H9 (cell line): Measurements from ENCODE around the gene TMEM238. TPM values are rescaled to one million over a fixed set of nuclear protein-coding genes. Genes with fewer than 3 reads are reported as not detected.

Source experiments
- DNase-seq: peaks from one replicate; pipeline ENCODE4 v3.0.0-alpha.2; 2017
- H2AFZ ChIP-seq: one replicate; pipeline ENCODE4 v1.6.1; 2013; ENCODE audit warnings: mild to moderate bottlenecking, low read length, control low read depth, moderate library complexity
- H2AK5ac ChIP-seq: 2 replicates; pipeline ENCODE4 v1.6.1; 2013; ENCODE audit warnings: low read length, control low read depth, mixed read lengths; ENCODE audit not compliant: insufficient read length
- H2BK120ac ChIP-seq: one replicate; pipeline ENCODE4 v1.6.1; 2013; ENCODE audit warnings: low read depth, mild to moderate bottlenecking, low read length, control low read depth, inconsistent platforms; ENCODE audit not compliant: poor library complexity, severe bottlenecking
- H2BK12ac ChIP-seq: 2 replicates; pipeline ENCODE4 v1.6.1; 2013; ENCODE audit warnings: low read length, control low read depth, mixed read lengths, low read depth; ENCODE audit not compliant: insufficient read length
- H2BK15ac ChIP-seq: 2 replicates; pipeline ENCODE4 v1.6.1; 2013; ENCODE audit warnings: low read depth, low read length, control low read depth
- H2BK20ac ChIP-seq: one replicate; pipeline ENCODE4 v1.6.1; 2013; ENCODE audit warnings: low read depth, mild to moderate bottlenecking, low read length, control low read depth, inconsistent platforms; ENCODE audit not compliant: poor library complexity, severe bottlenecking
- H2BK5ac ChIP-seq: 2 replicates; pipeline ENCODE4 v1.6.1; 2013; ENCODE audit warnings: low read length, control low read depth, mixed read lengths; ENCODE audit not compliant: insufficient read length
- H3K14ac ChIP-seq: 2 replicates; pipeline ENCODE4 v1.6.1; 2013; ENCODE audit warnings: low read length, control low read depth; ENCODE audit not compliant: insufficient read depth
- H3K18ac ChIP-seq: 2 replicates; pipeline ENCODE4 v1.6.1; 2013; ENCODE audit warnings: low read depth, mild to moderate bottlenecking, mixed read lengths, low read length, control low read depth; ENCODE audit not compliant: insufficient read length
- H3K23ac ChIP-seq: 2 replicates; pipeline ENCODE4 v1.6.1; 2013; ENCODE audit warnings: low read length, control low read depth, mixed read lengths, low read depth; ENCODE audit not compliant: insufficient read length
- H3K23me2 ChIP-seq: 2 replicates; pipeline ENCODE4 v1.6.1; 2013; ENCODE audit warnings: low read depth, mild to moderate bottlenecking, mixed read lengths, low read length, control low read depth; ENCODE audit not compliant: insufficient read length, poor library complexity, severe bottlenecking
- H3K27ac ChIP-seq: 2 replicates; pipeline ENCODE4 v1.5.1; 2013; ENCODE audit warnings: low read length, control low read depth, mixed read lengths, low read depth; ENCODE audit not compliant: insufficient read length
- H3K27me3 ChIP-seq: 2 replicates; pipeline ENCODE4 v1.6.1; 2013; ENCODE audit warnings: low read length, control low read depth, inconsistent platforms; ENCODE audit not compliant: insufficient read depth
- H3K4ac ChIP-seq: 2 replicates; pipeline ENCODE4 v1.6.1; 2013; ENCODE audit warnings: low read depth, mild to moderate bottlenecking, control low read depth, inconsistent platforms, low read length, moderate library complexity
- H3K4me1 ChIP-seq: 2 replicates; pipeline ENCODE4 v1.6.1; 2013; ENCODE audit warnings: low read length, control low read depth, inconsistent platforms; ENCODE audit not compliant: insufficient read depth
- H3K4me2 ChIP-seq: 2 replicates; pipeline ENCODE4 v1.6.1; 2013; ENCODE audit warnings: low read length, control low read depth, mixed read lengths; ENCODE audit not compliant: insufficient read length, insufficient read depth
- H3K56ac ChIP-seq: 2 replicates; pipeline ENCODE4 v1.6.1; 2013; ENCODE audit warnings: low read depth, mild to moderate bottlenecking, mixed read lengths, low read length, control low read depth; ENCODE audit not compliant: insufficient read length
- H3K79me1 ChIP-seq: 2 replicates; pipeline ENCODE4 v1.6.1; 2013; ENCODE audit warnings: low read depth, mild to moderate bottlenecking, moderate library complexity, low read length, control low read depth, inconsistent platforms; ENCODE audit not compliant: insufficient read depth, poor library complexity, severe bottlenecking
- H3K79me2 ChIP-seq: 2 replicates; pipeline ENCODE4 v1.6.1; 2013; ENCODE audit warnings: low read length, control low read depth, inconsistent platforms; ENCODE audit not compliant: insufficient read depth
- H3K9ac ChIP-seq: 2 replicates; pipeline ENCODE4 v1.6.1; 2013; ENCODE audit warnings: low read length, control low read depth, mixed read lengths; ENCODE audit not compliant: insufficient read length; ENCODE audit errors: extremely low read depth
- H3K9me3 ChIP-seq: one replicate; pipeline ENCODE4 v1.6.1; 2013; ENCODE audit warnings: low read depth, low read length, inconsistent platforms; ENCODE audit not compliant: control insufficient read depth
- H3T11ph ChIP-seq: one replicate; pipeline ENCODE4 v1.6.1; 2013; ENCODE audit warnings: mild to moderate bottlenecking, low read length, control low read depth, inconsistent platforms
- H4K20me1 ChIP-seq: one replicate; pipeline ENCODE4 v1.6.1; 2013; ENCODE audit not compliant: control insufficient read depth, insufficient read length, insufficient read depth
- H4K5ac ChIP-seq: 2 replicates; pipeline ENCODE4 v1.6.1; 2013; ENCODE audit warnings: low read depth, mild to moderate bottlenecking, mixed read lengths, low read length, control low read depth; ENCODE audit not compliant: insufficient read length
- H4K8ac ChIP-seq: replicated peaks from 2 replicates; pipeline ENCODE4 v1.6.1; 2013; ENCODE audit warnings: low read length, control low read depth, mixed read lengths, low read depth; ENCODE audit not compliant: insufficient read length
- H4K91ac ChIP-seq: 2 replicates; pipeline ENCODE4 v1.6.1; 2013; ENCODE audit warnings: low read depth, mild to moderate bottlenecking, moderate library complexity, mixed read lengths, low read length, control low read depth; ENCODE audit not compliant: insufficient read length
- H3K27ac Mint-ChIP-seq, 3 experiments: 2 replicates in 2 of 3; 3 replicates in 1 of 3; pipeline ENCODE4 v1.8.0; 2020 to 2021; ENCODE audit warnings: mixed read lengths in 3 of 3, mild to moderate bottlenecking in 1 of 3, moderate library complexity in 1 of 3
- H3K27me3 Mint-ChIP-seq: 2 replicates; pipeline ENCODE4 v1.8.0; 2021; ENCODE audit warnings: low read depth, mild to moderate bottlenecking, moderate library complexity, mixed read lengths
- H3K36me3 Mint-ChIP-seq, 3 experiments: 2 replicates in 2 of 3; 3 replicates in 1 of 3; pipeline ENCODE4 v1.8.0; 2020 to 2021; ENCODE audit warnings: low read depth in 3 of 3, mixed read lengths in 3 of 3; ENCODE audit not compliant: insufficient read depth in 1 of 3
- H3K4me1 Mint-ChIP-seq, 2 experiments: 2 replicates each; pipeline ENCODE4 v1.8.0; 2020; ENCODE audit warnings: mixed read lengths in 2 of 2
- H3K4me3 Mint-ChIP-seq, 2 experiments: 2 replicates in 1 of 2; 3 replicates in 1 of 2; pipeline ENCODE4 v1.8.0; 2020 to 2021; ENCODE audit warnings: mild to moderate bottlenecking in 2 of 2, mixed read lengths in 2 of 2, moderate library complexity in 1 of 2
- H3K9me3 Mint-ChIP-seq, 2 experiments: 2 replicates in 1 of 2; 3 replicates in 1 of 2; pipeline ENCODE4 v1.8.0; 2020; ENCODE audit warnings: mild to moderate bottlenecking in 2 of 2, mixed read lengths in 2 of 2, moderate library complexity in 1 of 2
- CTCF ChIP-seq: fragments of 200-600 bp; sonication (generic); conservative IDR thresholded peaks from 3 replicates; pipeline ENCODE4 v1.8.0; 2021; ENCODE audit warnings: antibody characterized with exemption, mild to moderate bottlenecking
- WGBS: extraction: QIAGEN DNeasy Blood & Tissue Kit; methylation state at CpG from one replicate; pipeline ENCODE4 v1.1.7; 2013; ENCODE audit warnings: missing lambda C conversion rate, low lambda C conversion rate, mixed read lengths; ENCODE audit not compliant: insufficient read length; ENCODE audit errors: extremely low coverage; 5-methylcytosine and 5-hydroxymethylcytosine counted together
- total RNA-seq: library from RNA; stranded (reverse); gene quantifications from 2 replicates; pipeline ENCODE4 v1.2.1, GENCODE V29; 2021

The TMEM238 gene
- total RNA-seq, 1 experiment from 2014 or later = 4.8 TPM

- Histone ChIP-seq H4K5ac (no peak overlapping the region), H3K27ac (no peak overlapping the region), H2BK5ac (no peak overlapping the region), H2AFZ (no peak overlapping the region), H3K18ac (no peak overlapping the region), H3K56ac (no peak overlapping the region), H2BK12ac (no peak overlapping the region), H4K8ac (no peak overlapping the region), H3K23me2 (no peaks in the 10 kb centered on the region), H3K79me2 (no peaks in the 10 kb centered on the region), H3K9me3 (no peaks in the 10 kb centered on the region), H3K4ac (no peak overlapping the region), H3K79me1 (no peaks in the 10 kb centered on the region), H3K14ac (no peak overlapping the region), H2AK5ac (no peak overlapping the region), H2BK120ac (no peak overlapping the region), H3K27me3 (no peaks in the 10 kb centered on the region), H3K23ac (no peak overlapping the region), H2BK20ac (no peak overlapping the region), H2BK15ac (no peak overlapping the region), H3K9ac (no peak overlapping the region), H4K91ac (no peak overlapping the region), H3T11ph (no peak overlapping the region), H4K20me1 (no peaks in the 10 kb centered on the region), H3K4me1 (no peaks in the 10 kb centered on the region; the same call in 1 of the 2 replicates), H3K4me2 (no peak overlapping the region)
- no peak for DNase-seq
- WGBS = no CpG with 5 or more reads among the region's 12 CpGs
- H3K9me3 Mint-ChIP-seq = no peaks in the 10 kb centered on the region
- peaks cover 9 to 22% of the 10 kb centered on the region in 2 experiments for H3K4me1 Mint-ChIP-seq
- H3K4me3 Mint-ChIP-seq = peak overlapping the region in 1 of 2 experiments; percentile 45; a peak in 1 of 5 replicates
- no peak for TF ChIP-seq CTCF
- H3K27ac Mint-ChIP-seq = peak overlapping the region in 1 of 3 experiments; percentile 96; a peak in 1 of 7 replicates
- peaks cover 8% of the 10 kb centered on the region for H3K27me3 Mint-ChIP-seq
- peaks cover 21 to 29% (median 25%) of the 10 kb centered on the region in 3 experiments; a peak in 6 of 7 replicates for H3K36me3 Mint-ChIP-seq
Observed at GRCh38 chr19:55398200-55398925, 14.3 kb upstream of the TMEM238 start.
